NT2/D1 (cell line): Measurements from ENCODE around the gene MRPS15.
"Not testable (repeated sequence)": the region's sequence is repeated elsewhere in the genome, so short reads cannot be mapped to it uniquely, and the experiment has no call there.

Experiments
- DNase-seq: peaks from one replicate; pipeline ENCODE4 v3.0.0-alpha.2; 2011; ENCODE audit warnings: low read depth, low spot score
- H3K27me3 ChIP-seq: 2 replicates; pipeline ENCODE4 v1.6.0; 2011; ENCODE audit warnings: mild to moderate bottlenecking; ENCODE audit not compliant: insufficient read length, insufficient read depth
- H3K36me3 ChIP-seq: 2 replicates; pipeline ENCODE4 v1.6.1; 2011; ENCODE audit warnings: mild to moderate bottlenecking, low read length, mixed read lengths; ENCODE audit not compliant: insufficient read depth, insufficient read length
- H3K4me1 ChIP-seq: 2 replicates; pipeline ENCODE4 v1.5.1; 2011; ENCODE audit not compliant: insufficient read depth, insufficient read length
- H3K4me3 ChIP-seq: 2 replicates; pipeline ENCODE4 v1.5.1; 2011; ENCODE audit warnings: low read depth; ENCODE audit not compliant: insufficient read length
- H3K9ac ChIP-seq: 2 replicates; pipeline ENCODE4 v1.6.0; 2011; ENCODE audit warnings: low read depth; ENCODE audit not compliant: insufficient read length
- H3K9me3 ChIP-seq: 2 replicates; pipeline ENCODE4 v1.5.1; 2011; ENCODE audit warnings: mild to moderate bottlenecking, low read length; ENCODE audit not compliant: insufficient read depth
- SUZ12 ChIP-seq: IDR thresholded peaks from 2 replicates; pipeline ENCODE4 v1.6.1; 2011; ENCODE audit not compliant: insufficient read length, insufficient read depth; ENCODE audit errors: extremely low read depth
- YY1 ChIP-seq: IDR thresholded peaks from 2 replicates; pipeline ENCODE4 v1.6.1; 2011; ENCODE audit not compliant: insufficient read length, insufficient read depth
- ZNF274 ChIP-seq: IDR thresholded peaks from 2 replicates; pipeline ENCODE4 v1.6.1; 2011; ENCODE audit warnings: mild to moderate bottlenecking, low read depth, low read length

Gene MRPS15

GRCh38 chr1:36492491-36492890 lies 28.3 kb upstream of the MRPS15 start:
- Histone ChIP-seq H3K9ac (no peak overlapping the region), H3K36me3 (no peaks in the 10 kb centered on the region), H3K27me3 (peaks cover 2% of the 10 kb centered on the region), H3K4me1 (no peaks in the 10 kb centered on the region), H3K9me3 (no peaks in the 10 kb centered on the region), H3K4me3 (no peak overlapping the region)
- DNase-seq, result no peak
- TF ChIP-seq YY1 (no peak), SUZ12 (no peak)

GRCh38 chr1:36489258-36490051 lies 25.3 kb upstream of the MRPS15 start:
- not testable (repeated sequence) for H3K9ac ChIP-seq, H3K9me3 ChIP-seq, H3K4me3 ChIP-seq, H3K4me1 ChIP-seq, H3K36me3 ChIP-seq, DNase-seq, H3K27me3 ChIP-seq

GRCh38 chr1:36487906-36488305 lies 23.7 kb upstream of the MRPS15 start:
- DNase-seq, result no peak
- H3K4me1 ChIP-seq, result peaks cover 10% of the 10 kb centered on the region
- H3K9ac ChIP-seq, result no peak overlapping the region
- H3K36me3 ChIP-seq, result no peaks in the 10 kb centered on the region
- TF ChIP-seq SUZ12 (no peak), ZNF274 (no peak), YY1 (no peak)
- H3K4me3 ChIP-seq, result no peak overlapping the region
- no peaks in the 10 kb centered on the region for H3K27me3 ChIP-seq
- H3K9me3 ChIP-seq, result no peaks in the 10 kb centered on the region

GRCh38 chr1:36487336-36487725 lies 23.1 kb upstream of the MRPS15 start:
- H3K9me3 ChIP-seq, H3K27me3 ChIP-seq, H3K9ac ChIP-seq, H3K4me3 ChIP-seq, DNase-seq, H3K36me3 ChIP-seq: not testable (repeated sequence)
- peaks cover 14% of the 10 kb centered on the region for H3K4me1 ChIP-seq

GRCh38 chr1:36486439-36487335 lies 22.5 kb upstream of the MRPS15 start:
- TF ChIP-seq ZNF274 (no peak), YY1 (no peak), SUZ12 (no peak)
- H3K4me3 ChIP-seq, result no peak overlapping the region
- H3K36me3 ChIP-seq, result no peaks in the 10 kb centered on the region
- peak overlapping the region; percentile 4 for H3K9ac ChIP-seq
- H3K9me3 ChIP-seq, result no peaks in the 10 kb centered on the region
- H3K27me3 ChIP-seq, result no peaks in the 10 kb centered on the region
- no peak for DNase-seq
- peaks cover 18% of the 10 kb centered on the region for H3K4me1 ChIP-seq

- no peaks in the 10 kb centered on the region for H3K36me3 ChIP-seq
- no peak overlapping the region for H3K9ac ChIP-seq
- H3K4me1 ChIP-seq, result peaks cover 21% of the 10 kb centered on the region
- no peak for TF ChIP-seq SUZ12
- no peak for TF ChIP-seq ZNF274
- TF ChIP-seq YY1, result no peak
- H3K9me3 ChIP-seq, result no peaks in the 10 kb centered on the region
- H3K27me3 ChIP-seq, result no peaks in the 10 kb centered on the region
- H3K4me3 ChIP-seq, result no peak overlapping the region
- DNase-seq, result no peak
Observed at GRCh38 chr1:36486093-36486438, 21.9 kb upstream of the MRPS15 start.

GRCh38 chr1:36484099-36484498 lies 19.9 kb upstream of the MRPS15 start:
- H3K4me3 ChIP-seq, result no peak overlapping the region
- DNase-seq, result no peak
- peaks cover 25% of the 10 kb centered on the region for H3K4me1 ChIP-seq
- no peak overlapping the region for H3K9ac ChIP-seq
- peaks cover 9% of the 10 kb centered on the region for H3K27me3 ChIP-seq
- no peaks in the 10 kb centered on the region for H3K9me3 ChIP-seq
- TF ChIP-seq SUZ12, result no peak
- TF ChIP-seq YY1, result no peak
- no peak for TF ChIP-seq ZNF274
- H3K36me3 ChIP-seq, result no peaks in the 10 kb centered on the region
